Rectal smooth muscle tissue (tissue), 1 donor: ENCODE data around the gene CHAF1A.

Source experiments
- H3K27ac ChIP-seq: one replicate; pipeline ENCODE4 v1.7.0; 2013; ENCODE audit warnings: low read depth, low read length, inconsistent platforms
- H3K27me3 ChIP-seq: one replicate; pipeline ENCODE4 v1.7.0; 2013; ENCODE audit warnings: low read length; ENCODE audit not compliant: control insufficient read depth, insufficient read depth
- H3K36me3 ChIP-seq: one replicate; pipeline ENCODE4 v1.7.0; 2013; ENCODE audit warnings: low read length; ENCODE audit not compliant: control insufficient read depth, insufficient read depth
- H3K4me1 ChIP-seq: one replicate; pipeline ENCODE4 v1.7.0; 2013; ENCODE audit warnings: low read length; ENCODE audit not compliant: control insufficient read depth, insufficient read depth
- H3K4me3 ChIP-seq: one replicate; pipeline ENCODE4 v1.7.0; 2013; ENCODE audit warnings: low read length
- H3K9ac ChIP-seq: one replicate; pipeline ENCODE4 v1.7.0; 2013; ENCODE audit warnings: low read length

CHAF1A gene

GRCh38 chr19:4432918-4433506 lies 30.6 kb downstream of the CHAF1A start:
- H3K27me3 ChIP-seq = no peaks in the 10 kb centered on the region
- no peak overlapping the region for H3K4me3 ChIP-seq
- H3K9ac ChIP-seq = no peak overlapping the region
- H3K36me3 ChIP-seq = peaks cover 5% of the 10 kb centered on the region
- no peaks in the 10 kb centered on the region for H3K4me1 ChIP-seq
- no peak overlapping the region for H3K27ac ChIP-seq

- no peaks in the 10 kb centered on the region for H3K27me3 ChIP-seq
- H3K4me3 ChIP-seq = no peak overlapping the region
- peaks cover 5% of the 10 kb centered on the region for H3K36me3 ChIP-seq
- no peak overlapping the region for H3K9ac ChIP-seq
- no peaks in the 10 kb centered on the region for H3K4me1 ChIP-seq
- no peak overlapping the region for H3K27ac ChIP-seq
Observed at GRCh38 chr19:4434391-4434790, 32.0 kb downstream of the CHAF1A start.

- no peak overlapping the region for H3K9ac ChIP-seq
- no peak overlapping the region for H3K4me3 ChIP-seq
- peaks cover 2% of the 10 kb centered on the region for H3K36me3 ChIP-seq
- H3K27ac ChIP-seq = no peak overlapping the region
- H3K27me3 ChIP-seq = no peaks in the 10 kb centered on the region
- H3K4me1 ChIP-seq = no peaks in the 10 kb centered on the region
Observed at GRCh38 chr19:4436231-4436630, 33.8 kb downstream of the CHAF1A start.

- Histone ChIP-seq H3K27ac (no peak overlapping the region), H3K36me3 (peaks cover 2% of the 10 kb centered on the region), H3K9ac (no peak overlapping the region), H3K4me1 (no peaks in the 10 kb centered on the region), H3K27me3 (no peaks in the 10 kb centered on the region), H3K4me3 (no peak overlapping the region)
Observed at GRCh38 chr19:4437103-4437502, 34.7 kb downstream of the CHAF1A start.

DNA sequence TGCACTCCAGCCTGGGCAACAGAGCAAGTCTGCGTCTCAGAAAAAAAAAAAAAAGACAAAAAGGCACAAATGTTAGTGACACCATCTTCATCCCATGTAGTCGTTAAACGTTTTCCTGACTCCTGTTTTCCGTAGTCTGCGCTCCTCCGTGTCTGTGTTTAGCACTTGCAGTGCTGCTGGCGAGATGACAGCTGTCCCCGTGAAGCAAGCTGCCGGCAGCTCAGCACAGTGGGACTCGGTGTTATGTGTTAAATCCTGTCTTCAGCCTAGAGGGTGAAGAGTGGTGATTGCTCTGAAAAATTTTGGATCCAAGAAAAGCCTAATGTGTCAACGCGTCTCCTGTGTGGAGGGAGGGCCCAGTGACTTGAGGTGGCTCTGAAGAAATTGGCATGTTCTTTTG lies 36.8 kb downstream of the CHAF1A start:
- H3K4me3 ChIP-seq = no peak overlapping the region

GRCh38 chr19:4441994-4442818 lies 39.8 kb downstream of the CHAF1A start:
- Histone ChIP-seq H3K9ac (no peak overlapping the region), H3K36me3 (peaks cover 15% of the 10 kb centered on the region), H3K4me3 (no peak overlapping the region), H3K27me3 (no peaks in the 10 kb centered on the region), H3K27ac (no peak overlapping the region), H3K4me1 (no peaks in the 10 kb centered on the region)

More for the DNA sequence above, 36.8 kb downstream of the CHAF1A start:
- Histone ChIP-seq H3K36me3 (no peaks in the 10 kb centered on the region), H3K9ac (no peak overlapping the region), H3K27me3 (no peaks in the 10 kb centered on the region), H3K27ac (no peak overlapping the region), H3K4me1 (no peaks in the 10 kb centered on the region)

DNA sequence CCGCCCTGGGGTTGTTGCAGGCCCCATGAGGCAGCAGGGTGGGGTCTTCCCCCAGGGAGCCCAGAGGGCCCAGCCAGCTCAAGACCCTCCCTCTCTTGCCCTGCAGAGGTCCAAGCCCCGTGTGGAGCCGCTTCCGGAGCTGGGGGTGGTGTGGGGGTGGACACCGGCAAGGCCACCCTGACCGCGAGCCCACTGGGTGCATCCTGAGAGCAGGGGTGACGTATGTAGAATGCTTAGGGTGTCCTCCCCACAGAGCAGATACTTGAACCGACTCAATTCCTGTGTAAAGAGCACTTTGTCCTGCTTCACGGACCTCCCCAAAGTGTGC lies 40.3 kb downstream of the CHAF1A start:
- Histone ChIP-seq H3K4me3 (no peak overlapping the region), H3K27me3 (no peaks in the 10 kb centered on the region), H3K36me3 (peaks cover 17% of the 10 kb centered on the region), H3K4me1 (no peaks in the 10 kb centered on the region), H3K9ac (no peak overlapping the region), H3K27ac (no peak overlapping the region)

DNA sequence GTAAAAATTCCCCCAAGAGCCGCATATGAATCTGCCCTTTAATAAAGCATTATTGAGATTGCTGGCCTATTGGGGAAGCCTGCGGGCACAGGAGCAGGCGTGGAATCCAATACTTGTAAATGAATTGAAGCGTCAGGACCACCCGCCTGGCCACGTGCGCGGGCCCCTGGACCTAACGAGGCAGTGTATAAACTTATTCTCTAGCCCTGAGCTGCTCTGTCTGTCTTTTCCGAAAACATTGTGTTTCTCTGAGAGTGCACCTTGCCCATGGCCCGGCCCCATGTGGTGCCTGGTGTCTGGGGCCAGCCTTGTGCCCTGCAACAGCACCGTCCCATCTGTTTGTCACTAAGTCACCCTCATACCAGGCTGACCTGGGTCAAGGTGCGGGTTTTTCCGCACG lies 40.7 kb downstream of the CHAF1A start:
- H3K36me3 ChIP-seq = peaks cover 21% of the 10 kb centered on the region
- no peak overlapping the region for H3K9ac ChIP-seq
- H3K27me3 ChIP-seq = no peaks in the 10 kb centered on the region

DNA sequence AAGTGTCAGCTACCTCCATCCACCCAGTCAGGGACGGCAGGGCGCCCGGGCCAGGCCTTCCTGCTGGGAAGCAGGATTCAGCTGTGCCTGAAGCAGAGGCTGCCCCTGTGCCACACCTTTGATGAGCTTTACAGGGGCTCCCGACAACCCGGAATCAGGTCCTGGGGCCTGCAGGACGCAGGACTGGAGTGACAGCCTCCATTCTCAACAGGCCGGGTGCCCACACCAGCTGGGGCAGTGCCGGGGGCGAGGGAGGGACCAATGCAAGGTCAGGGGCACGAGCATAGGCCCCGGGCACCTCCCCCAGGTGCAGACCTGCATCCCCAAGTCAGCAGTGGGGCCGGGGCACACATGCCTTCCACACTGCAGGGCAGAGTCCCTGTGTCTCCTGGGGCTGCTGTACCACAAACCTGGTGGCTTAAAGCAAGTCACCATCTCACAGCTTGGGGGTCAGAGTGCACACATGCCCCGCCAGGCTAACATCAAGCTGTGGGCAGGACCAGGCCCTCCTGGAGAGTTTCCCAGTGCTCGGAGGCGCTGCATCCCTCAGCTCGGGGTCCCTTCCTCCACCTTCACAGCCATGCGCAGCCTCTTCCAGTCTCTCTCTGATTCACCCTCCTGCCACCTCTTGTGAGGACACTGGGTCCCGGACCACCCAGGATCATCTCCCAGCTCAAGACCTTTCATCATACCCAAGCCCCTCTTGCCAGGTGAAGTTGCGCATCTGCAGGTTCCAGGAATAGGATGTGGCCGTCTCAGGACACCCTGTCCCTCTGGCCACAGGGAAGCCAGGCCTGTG lies 41.7 kb downstream of the CHAF1A start:
- H3K36me3 ChIP-seq = peaks cover 27% of the 10 kb centered on the region
- H3K27me3 ChIP-seq = no peaks in the 10 kb centered on the region
- no peak overlapping the region for H3K4me3 ChIP-seq
- no peak overlapping the region for H3K27ac ChIP-seq
- H3K9ac ChIP-seq = no peak overlapping the region
- no peaks in the 10 kb centered on the region for H3K4me1 ChIP-seq

More for the DNA sequence above, 40.7 kb downstream of the CHAF1A start:
- no peak overlapping the region for H3K4me3 ChIP-seq
- no peaks in the 10 kb centered on the region for H3K4me1 ChIP-seq
- H3K27ac ChIP-seq = no peak overlapping the region

GRCh38 chr19:4444765-4445741 lies 42.6 kb downstream of the CHAF1A start:
- Histone ChIP-seq H3K9ac (no peak overlapping the region), H3K27ac (no peak overlapping the region), H3K36me3 (peaks cover 27% of the 10 kb centered on the region), H3K4me1 (no peaks in the 10 kb centered on the region), H3K4me3 (no peak overlapping the region), H3K27me3 (no peaks in the 10 kb centered on the region)

DNA sequence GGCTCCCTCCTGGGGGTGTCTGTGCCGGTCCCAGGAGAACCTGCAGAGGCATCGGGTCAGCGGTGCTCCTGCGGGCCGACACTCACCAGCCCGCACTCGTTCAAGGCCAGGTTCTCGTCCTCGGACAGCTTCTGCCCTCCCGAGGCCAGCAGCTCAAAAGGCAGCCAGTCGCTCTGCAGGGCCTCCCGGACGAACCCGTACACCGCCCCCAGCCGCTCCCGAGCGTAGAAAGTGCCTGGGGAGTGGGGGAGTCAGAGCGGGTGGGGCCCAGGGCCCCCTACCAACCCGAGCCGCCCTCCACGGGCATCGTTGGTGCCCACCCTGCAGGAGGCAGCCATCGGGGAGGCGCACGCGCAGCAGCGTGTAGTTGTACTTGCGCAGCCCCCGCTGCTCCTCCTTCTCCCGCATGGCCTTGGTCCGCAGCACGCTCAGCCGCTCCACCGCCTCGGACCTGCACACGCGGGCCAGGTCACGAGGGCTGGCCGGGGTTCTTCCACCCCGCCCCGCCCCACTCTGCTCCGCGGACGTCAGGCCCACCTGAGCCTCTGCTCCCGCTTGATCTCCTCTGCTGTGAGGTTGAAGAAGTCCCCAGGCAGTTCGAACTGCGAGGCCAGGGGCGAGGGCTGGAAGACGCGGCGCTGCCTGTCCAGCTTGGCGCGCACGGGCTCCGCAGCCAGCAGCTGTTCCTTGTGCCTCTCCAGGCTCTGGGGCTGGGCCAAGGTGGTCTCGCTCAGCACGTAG lies 43.7 kb downstream of the CHAF1A start:
- H3K27ac ChIP-seq = no peak overlapping the region
- H3K27me3 ChIP-seq = no peaks in the 10 kb centered on the region
- no peaks in the 10 kb centered on the region for H3K4me1 ChIP-seq
- no peak overlapping the region for H3K9ac ChIP-seq
- peaks cover 27% of the 10 kb centered on the region for H3K36me3 ChIP-seq
- no peak overlapping the region for H3K4me3 ChIP-seq
